Measurements from ENCODE around the gene NFATC2.
"Not testable (repeated sequence)": the region's sequence is repeated elsewhere in the genome, so short reads cannot be mapped to it uniquely, and the experiment has no call there.

The NFATC2 gene

GRCh38 chr20:51575486-51575885, 33.0 kb upstream of the NFATC2 start:
- Mint-ChIP-seq H3K27me3 (ENCODE audit: low read depth) (peaks cover 3% of the 10 kb centered on the region), H3K36me3 (ENCODE audit: low read depth) (no peaks in the 10 kb centered on the region), H3K27ac (no peak overlapping the region)

GRCh38 chr20:51574248-51575033, 31.9 kb upstream of the NFATC2 start:
- Mint-ChIP-seq H3K9me3 (no peaks in the 10 kb centered on the region), H3K4me1 (ENCODE audit: low read depth) (no peaks in the 10 kb centered on the region), H3K27ac (no peak overlapping the region), H3K27me3 (ENCODE audit: low read depth) (no peaks in the 10 kb centered on the region), H3K4me3 (no peak overlapping the region), H3K36me3 (ENCODE audit: low read depth) (no peaks in the 10 kb centered on the region)
- no peak for DNase-seq (ENCODE audit: low spot score)

More at GRCh38 chr20:51575486-51575885, 33.0 kb upstream of the NFATC2 start:
- H3K9me3 Mint-ChIP-seq, result no peaks in the 10 kb centered on the region
- no peak overlapping the region for H3K4me3 Mint-ChIP-seq
- no peaks in the 10 kb centered on the region for H3K4me1 Mint-ChIP-seq (ENCODE audit: low read depth)
- no peak for DNase-seq (ENCODE audit: low spot score)

- H3K4me3 Mint-ChIP-seq, result no peak overlapping the region
- no peak for DNase-seq (ENCODE audit: low spot score)
- peaks cover 1% of the 10 kb centered on the region for H3K27me3 Mint-ChIP-seq (ENCODE audit: low read depth)
- no peaks in the 10 kb centered on the region for H3K36me3 Mint-ChIP-seq (ENCODE audit: low read depth)
- peaks cover under 1% of the 10 kb centered on the region for H3K9me3 Mint-ChIP-seq
- no peaks in the 10 kb centered on the region for H3K4me1 Mint-ChIP-seq (ENCODE audit: low read depth)
- H3K27ac Mint-ChIP-seq, result no peak overlapping the region
Observed at GRCh38 chr20:51573576-51574243, 31.2 kb upstream of the NFATC2 start.

- H3K27me3 Mint-ChIP-seq (ENCODE audit: low read depth), result peaks cover 17% of the 10 kb centered on the region
- H3K27ac Mint-ChIP-seq, result no peak overlapping the region
- no peaks in the 10 kb centered on the region for H3K4me1 Mint-ChIP-seq (ENCODE audit: low read depth)
- peaks cover 5% of the 10 kb centered on the region for H3K9me3 Mint-ChIP-seq
- DNase-seq (ENCODE audit: low spot score), result no peak
- H3K4me3 Mint-ChIP-seq, result no peak overlapping the region
- no peaks in the 10 kb centered on the region for H3K36me3 Mint-ChIP-seq (ENCODE audit: low read depth)
Observed at GRCh38 chr20:51571460-51571794, 28.9 kb upstream of the NFATC2 start.

DNA sequence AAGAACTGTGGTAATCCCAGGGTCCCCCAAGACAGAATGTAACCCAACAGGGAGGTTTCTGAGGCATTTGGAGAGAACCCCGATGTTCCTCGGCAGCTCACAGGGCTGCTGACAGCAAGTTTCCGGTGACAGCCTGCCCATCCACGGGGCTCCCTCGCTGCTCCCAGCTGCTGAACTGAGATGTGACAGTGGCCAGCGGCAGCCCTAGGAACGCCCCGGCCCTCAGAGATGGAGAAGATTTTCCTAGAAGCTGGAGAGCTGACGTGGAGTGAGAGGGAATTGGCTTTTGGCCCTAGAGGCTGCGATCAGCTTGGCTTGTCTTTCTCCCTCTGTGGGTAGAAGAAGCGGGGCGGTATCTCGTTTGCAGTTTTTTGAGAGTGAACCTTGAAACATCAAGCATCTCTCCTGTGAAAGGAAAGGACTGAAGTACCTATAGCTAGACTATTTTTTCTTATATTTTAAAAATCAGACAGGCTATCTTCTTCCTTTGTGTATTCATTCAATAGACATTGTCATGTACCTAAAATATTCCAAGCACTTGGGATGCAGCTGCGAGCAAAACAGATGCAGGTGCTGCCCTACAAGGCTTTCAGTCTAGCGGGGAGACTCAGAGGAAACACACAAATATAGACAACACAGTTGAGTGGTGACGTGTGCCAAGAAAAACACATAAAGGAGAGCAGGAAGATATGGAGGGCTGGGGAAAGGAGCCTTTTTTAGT, 28.4 kb upstream of the NFATC2 start:
- Mint-ChIP-seq H3K4me3 (no peak overlapping the region), H3K9me3 (peaks cover 5% of the 10 kb centered on the region), H3K27me3 (ENCODE audit: low read depth) (peaks cover 22% of the 10 kb centered on the region), H3K27ac (no peak overlapping the region), H3K4me1 (ENCODE audit: low read depth) (no peaks in the 10 kb centered on the region), H3K36me3 (ENCODE audit: low read depth) (no peaks in the 10 kb centered on the region)
- no peak for DNase-seq (ENCODE audit: low spot score)

DNA sequence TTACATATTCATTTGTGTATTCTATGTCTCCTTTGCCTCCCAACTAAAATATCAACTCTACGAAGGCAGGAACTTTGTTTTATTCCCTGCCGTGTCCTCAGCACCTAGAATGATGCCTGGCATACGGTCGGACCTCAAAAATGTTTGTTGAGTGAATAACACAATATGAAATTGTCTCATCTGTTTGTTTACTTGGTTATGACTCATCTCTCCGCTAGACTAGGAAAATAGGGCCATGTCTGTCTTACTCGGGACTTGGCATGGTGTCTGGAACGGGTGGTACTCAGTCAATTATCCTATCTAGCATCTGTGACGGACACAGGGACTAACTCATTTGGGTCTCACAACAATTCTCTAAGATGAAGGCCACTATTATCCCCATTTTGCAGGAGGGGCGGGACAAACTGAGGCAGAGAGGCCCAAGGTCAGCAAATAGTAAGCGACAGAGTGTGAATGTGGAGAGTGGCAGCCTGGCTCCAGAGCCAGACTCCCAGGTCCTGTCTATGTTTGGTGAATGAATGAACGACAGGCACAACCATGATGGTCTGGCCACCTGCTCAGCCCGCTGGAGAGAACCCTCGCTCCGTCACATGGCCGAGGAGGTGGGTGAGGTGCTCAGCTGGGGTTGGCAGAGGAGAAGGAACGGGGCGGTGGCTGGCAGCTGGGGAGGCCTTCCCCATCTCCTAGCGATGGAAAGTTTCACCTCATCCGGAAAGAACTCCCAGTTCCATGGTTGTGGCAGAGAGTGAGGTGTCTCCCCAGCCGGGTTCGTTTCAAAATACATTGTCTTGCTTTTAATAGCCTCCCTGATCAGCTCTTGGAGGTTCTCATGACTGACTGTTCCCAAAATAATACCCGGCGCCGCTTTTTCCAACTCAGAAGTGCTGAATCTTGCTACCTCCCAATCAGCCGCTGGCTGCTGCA, 27.6 kb upstream of the NFATC2 start:
- H3K27ac Mint-ChIP-seq, result no peak overlapping the region
- peaks cover 5% of the 10 kb centered on the region for H3K9me3 Mint-ChIP-seq
- no peak for DNase-seq (ENCODE audit: low spot score)
- no peaks in the 10 kb centered on the region for H3K36me3 Mint-ChIP-seq (ENCODE audit: low read depth)
- no peak overlapping the region for H3K4me3 Mint-ChIP-seq
- no peaks in the 10 kb centered on the region for H3K4me1 Mint-ChIP-seq (ENCODE audit: low read depth)
- peaks cover 30% of the 10 kb centered on the region for H3K27me3 Mint-ChIP-seq (ENCODE audit: low read depth)

DNA sequence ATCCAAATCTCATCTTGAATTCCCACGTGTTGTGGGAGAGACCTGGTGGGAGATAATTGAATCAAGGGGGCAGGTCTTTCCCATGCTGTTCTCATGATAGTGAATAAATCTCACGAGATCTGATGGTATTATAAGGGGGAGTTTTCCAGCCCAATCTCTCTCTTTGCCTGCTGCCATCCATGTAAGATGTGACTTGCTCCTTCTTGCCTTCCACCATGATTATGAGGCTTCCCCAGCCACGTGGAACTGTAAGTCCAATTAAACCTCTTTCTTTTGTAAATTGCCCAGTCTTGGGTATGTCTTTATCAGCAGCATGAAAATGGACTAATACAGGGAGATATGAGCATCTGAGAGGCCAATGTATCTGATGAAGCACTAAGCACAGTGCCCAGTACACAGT, 26.0 kb upstream of the NFATC2 start:
- peaks cover 39% of the 10 kb centered on the region for H3K27me3 Mint-ChIP-seq (ENCODE audit: low read depth)
- H3K9me3 Mint-ChIP-seq; H3K36me3 Mint-ChIP-seq (ENCODE audit: low read depth); H3K4me3 Mint-ChIP-seq; H3K4me1 Mint-ChIP-seq (ENCODE audit: low read depth); H3K27ac Mint-ChIP-seq; DNase-seq (ENCODE audit: low spot score): not testable (repeated sequence)

DNA sequence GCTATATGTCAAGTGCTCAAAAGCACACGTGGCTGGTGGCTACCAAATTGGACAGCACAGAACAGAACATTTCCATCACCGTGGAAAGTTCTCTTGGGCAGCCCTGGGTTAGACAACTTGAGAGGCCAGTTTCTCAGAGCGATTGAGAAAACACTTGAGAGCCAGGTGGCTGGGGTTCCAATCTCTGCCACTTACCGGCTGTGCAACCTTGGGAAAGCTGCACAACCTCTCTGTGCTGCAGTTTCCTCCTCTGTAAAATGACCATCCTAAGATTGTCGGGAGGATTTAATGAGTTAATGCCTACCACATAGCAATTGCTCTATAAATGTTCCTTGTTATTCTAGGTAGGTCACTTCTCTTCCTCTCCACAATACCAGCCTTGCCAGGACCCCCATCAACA, 25.1 kb upstream of the NFATC2 start:
- Mint-ChIP-seq H3K36me3 (ENCODE audit: low read depth) (no peaks in the 10 kb centered on the region), H3K27ac (no peak overlapping the region), H3K4me1 (ENCODE audit: low read depth) (peaks cover 2% of the 10 kb centered on the region), H3K9me3 (peaks cover 5% of the 10 kb centered on the region), H3K27me3 (ENCODE audit: low read depth) (peaks cover 48% of the 10 kb centered on the region), H3K4me3 (no peak overlapping the region)
- DNase-seq (ENCODE audit: low spot score), result no peak

- Mint-ChIP-seq H3K36me3 (ENCODE audit: low read depth) (no peaks in the 10 kb centered on the region), H3K9me3 (peaks cover 5% of the 10 kb centered on the region), H3K4me1 (ENCODE audit: low read depth) (peaks cover 5% of the 10 kb centered on the region), H3K27ac (no peak overlapping the region), H3K4me3 (no peak overlapping the region), H3K27me3 (ENCODE audit: low read depth) (peaks cover 53% of the 10 kb centered on the region)
- DNase-seq (ENCODE audit: low spot score), result no peak
Observed at GRCh38 chr20:51566594-51566993, 24.1 kb upstream of the NFATC2 start.

DNA sequence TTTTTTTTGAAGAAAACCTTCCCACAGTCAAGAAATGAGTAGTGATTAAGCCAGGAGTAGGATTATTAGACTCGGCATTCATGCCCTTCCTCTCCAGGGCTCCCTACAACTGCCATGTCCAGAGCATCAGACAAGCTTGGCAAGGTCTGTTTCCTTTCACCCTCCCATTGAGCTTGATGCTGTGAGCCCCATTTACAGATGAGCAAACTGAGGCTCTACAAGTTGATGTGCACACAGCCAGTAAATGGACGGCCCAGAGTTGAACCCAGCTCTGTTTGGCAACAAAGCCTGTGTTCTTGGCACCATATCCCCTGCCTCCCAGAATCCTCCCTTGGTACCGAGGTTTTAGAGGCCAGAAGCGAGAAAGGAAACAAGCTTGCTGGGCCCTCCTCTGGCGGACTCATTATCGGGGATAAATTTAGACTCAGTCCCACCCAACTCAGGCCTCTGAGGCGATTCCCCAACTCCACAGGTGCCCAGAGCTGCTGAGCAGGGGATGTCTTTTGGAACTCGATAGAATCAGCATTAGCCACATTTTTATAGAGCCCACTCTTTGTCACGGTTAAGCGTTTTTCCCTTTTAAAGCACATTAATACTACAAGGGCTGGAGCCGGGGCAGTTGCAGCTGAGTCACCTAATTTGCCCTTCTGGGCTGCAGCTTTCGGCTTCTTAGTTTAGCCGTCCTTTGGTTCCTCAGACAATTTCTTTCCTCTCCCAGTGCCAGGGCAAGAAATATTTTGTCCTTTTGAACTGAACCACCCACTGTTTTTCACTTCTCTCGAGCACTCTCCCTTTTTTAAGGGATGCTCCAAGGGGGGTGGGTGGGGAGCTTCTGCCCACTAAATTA, 23.0 kb upstream of the NFATC2 start:
- H3K27ac Mint-ChIP-seq, result no peak overlapping the region
- DNase-seq (ENCODE audit: low spot score), result no peak
- H3K4me3 Mint-ChIP-seq, result no peak overlapping the region
- H3K9me3 Mint-ChIP-seq, result peaks cover 5% of the 10 kb centered on the region
- peaks cover 64% of the 10 kb centered on the region for H3K27me3 Mint-ChIP-seq (ENCODE audit: low read depth)
- no peaks in the 10 kb centered on the region for H3K36me3 Mint-ChIP-seq (ENCODE audit: low read depth)
- peaks cover 11% of the 10 kb centered on the region for H3K4me1 Mint-ChIP-seq (ENCODE audit: low read depth)

GRCh38 chr20:51563486-51564332, 21.2 kb upstream of the NFATC2 start:
- Mint-ChIP-seq H3K27ac (no peak overlapping the region), H3K4me1 (ENCODE audit: low read depth) (peaks cover 11% of the 10 kb centered on the region), H3K4me3 (peak overlapping the region; percentile 52), H3K27me3 (ENCODE audit: low read depth) (peaks cover 81% of the 10 kb centered on the region), H3K9me3 (peaks cover 4% of the 10 kb centered on the region), H3K36me3 (ENCODE audit: low read depth) (no peaks in the 10 kb centered on the region)
- no peak for DNase-seq (ENCODE audit: low spot score)

GRCh38 chr20:51563174-51563485, 20.6 kb upstream of the NFATC2 start:
- peaks cover 11% of the 10 kb centered on the region for H3K4me1 Mint-ChIP-seq (ENCODE audit: low read depth)
- no peak for DNase-seq (ENCODE audit: low spot score)
- H3K27me3 Mint-ChIP-seq (ENCODE audit: low read depth), result peaks cover 75% of the 10 kb centered on the region
- no peaks in the 10 kb centered on the region for H3K9me3 Mint-ChIP-seq
- H3K36me3 Mint-ChIP-seq (ENCODE audit: low read depth), result no peaks in the 10 kb centered on the region
- H3K4me3 Mint-ChIP-seq, result peak overlapping the region; percentile 52
- H3K27ac Mint-ChIP-seq, result no peak overlapping the region
